NCI-H2081 treated with DMSO at 0.1 percent for 48 hours (cell line): ENCODE data around the gene MUC20.
"Not testable (repeated sequence)": the region's sequence is repeated elsewhere in the genome, so short reads cannot be mapped to it uniquely, and the experiment has no call there.

Experiments used
- DNase-seq: peaks from one replicate; lab custom pipeline; 2025; lab: John Stamatoyannopoulos, UW

Gene MUC20

GRCh38 chr3:195731356-195731905 is 10.7 kb downstream of the MUC20 start:
- no peak for DNase-seq

- DNase-seq = no peak
Observed at GRCh38 chr3:195732940-195733339, 12.2 kb downstream of the MUC20 start.

GRCh38 chr3:195735036-195735695 is 14.4 kb downstream of the MUC20 start:
- no peak for DNase-seq

- DNase-seq = no peak
Observed at GRCh38 chr3:195736866-195737490, 16.2 kb downstream of the MUC20 start.

GRCh38 chr3:195737782-195738181 is 17.0 kb downstream of the MUC20 start:
- not testable (repeated sequence) for DNase-seq

- no peak for DNase-seq
Observed at GRCh38 chr3:195738274-195739044, 17.7 kb downstream of the MUC20 start.

GRCh38 chr3:195739561-195740111 is 18.9 kb downstream of the MUC20 start:
- no peak for DNase-seq

GRCh38 chr3:195744437-195744836 is 23.7 kb downstream of the MUC20 start:
- no peak for DNase-seq

- no peak for DNase-seq
Observed at GRCh38 chr3:195746346-195746745, 25.6 kb downstream of the MUC20 start.

GRCh38 chr3:195746751-195747150 is 26.0 kb downstream of the MUC20 start:
- DNase-seq = no peak

- DNase-seq = no peak
Observed at GRCh38 chr3:195748661-195749060, 27.9 kb downstream of the MUC20 start.

GRCh38 chr3:195749101-195749500 is 28.3 kb downstream of the MUC20 start:
- DNase-seq = not testable (repeated sequence)

GRCh38 chr3:195750797-195751520 is 30.2 kb downstream of the MUC20 start:
- DNase-seq = no peak

GRCh38 chr3:195751560-195751959 is 30.8 kb downstream of the MUC20 start:
- peak; percentile 66 for DNase-seq

GRCh38 chr3:195752066-195752465 is 31.3 kb downstream of the MUC20 start:
- DNase-seq = no peak

- DNase-seq = no peak
Observed at GRCh38 chr3:195752546-195753331, 32.0 kb downstream of the MUC20 start.

- DNase-seq = no peak
Observed at GRCh38 chr3:195753581-195753980, 32.8 kb downstream of the MUC20 start.

- DNase-seq = no peak
Observed at GRCh38 chr3:195754141-195754540, 33.4 kb downstream of the MUC20 start.

- no peak for DNase-seq
Observed at GRCh38 chr3:195754906-195755305, 34.1 kb downstream of the MUC20 start.

GRCh38 chr3:195755391-195755790 is 34.6 kb downstream of the MUC20 start:
- DNase-seq = no peak
